ENCODE data around the gene GNAQ.

Gene GNAQ

DNA sequence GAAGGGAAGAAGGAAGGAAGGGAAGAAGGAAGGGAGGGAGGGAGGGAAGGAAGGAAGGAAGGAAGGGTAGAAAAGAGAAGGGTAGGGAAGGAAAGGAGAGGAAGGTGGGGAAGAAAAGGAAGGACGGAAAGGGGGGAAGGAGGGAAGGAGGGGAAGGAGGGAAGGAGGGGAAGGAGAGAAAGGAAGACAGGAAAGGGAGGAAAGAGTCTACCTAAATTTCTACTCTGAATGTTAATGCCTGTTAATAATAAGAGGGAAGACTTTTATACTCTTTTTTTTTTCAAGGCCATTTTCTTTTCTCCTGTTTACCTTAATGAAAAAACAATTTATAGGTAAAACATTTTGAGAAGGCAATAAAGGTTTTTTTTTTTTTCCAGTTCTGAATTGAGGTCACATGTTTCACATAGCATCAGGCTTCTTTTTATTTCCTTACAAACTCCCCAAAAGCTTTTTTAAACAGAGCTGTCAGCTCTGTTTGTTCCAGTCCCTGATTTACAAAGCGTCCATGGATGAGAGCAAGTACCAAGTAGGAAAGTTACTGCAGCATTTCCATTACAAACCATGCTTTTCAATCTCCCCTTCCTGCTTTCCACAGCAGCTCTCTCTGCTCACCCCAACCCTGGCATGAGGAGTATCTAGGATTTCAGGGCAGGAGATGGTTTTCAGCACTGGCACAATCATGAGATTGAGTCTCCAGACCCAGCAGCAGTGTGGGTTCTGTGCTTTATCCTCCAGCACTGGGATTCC lies 173.9 kb downstream of the GNAQ start:
- ChIA-PET CTCF (interaction anchor here (1.6 kb wide), 1 partner anchor 178 kb away, joined by 8 read pairs; no protein-coding TSS in a partner anchor), POLR2A (no interaction called here)

DNA sequence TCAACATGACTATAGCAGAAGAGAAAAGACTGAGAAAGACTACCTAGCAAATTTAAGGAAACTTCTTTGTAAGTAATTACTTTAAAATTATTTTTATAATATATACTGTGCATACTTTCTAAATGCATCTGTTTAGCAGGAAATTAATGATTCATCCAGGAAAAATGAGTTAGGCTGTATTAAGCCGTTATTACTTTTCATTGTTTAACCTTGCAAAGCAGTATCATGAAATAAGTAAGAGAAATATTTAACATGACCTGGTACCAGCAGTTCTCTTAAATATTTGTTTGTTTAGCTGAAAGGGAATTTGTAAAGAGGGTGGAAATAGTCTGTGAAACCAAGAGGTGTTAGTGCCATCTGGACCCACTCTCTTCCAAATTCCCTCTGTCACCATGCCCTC lies 175.0 kb downstream of the GNAQ start:
- no peak overlapping the region for H3K4me3 ChIP-seq (ENCODE audit: low read depth, low read length)
- DNase-seq (ENCODE audit: low read depth, low spot score), result no peak
- TF ChIP-seq, protein P1, sequence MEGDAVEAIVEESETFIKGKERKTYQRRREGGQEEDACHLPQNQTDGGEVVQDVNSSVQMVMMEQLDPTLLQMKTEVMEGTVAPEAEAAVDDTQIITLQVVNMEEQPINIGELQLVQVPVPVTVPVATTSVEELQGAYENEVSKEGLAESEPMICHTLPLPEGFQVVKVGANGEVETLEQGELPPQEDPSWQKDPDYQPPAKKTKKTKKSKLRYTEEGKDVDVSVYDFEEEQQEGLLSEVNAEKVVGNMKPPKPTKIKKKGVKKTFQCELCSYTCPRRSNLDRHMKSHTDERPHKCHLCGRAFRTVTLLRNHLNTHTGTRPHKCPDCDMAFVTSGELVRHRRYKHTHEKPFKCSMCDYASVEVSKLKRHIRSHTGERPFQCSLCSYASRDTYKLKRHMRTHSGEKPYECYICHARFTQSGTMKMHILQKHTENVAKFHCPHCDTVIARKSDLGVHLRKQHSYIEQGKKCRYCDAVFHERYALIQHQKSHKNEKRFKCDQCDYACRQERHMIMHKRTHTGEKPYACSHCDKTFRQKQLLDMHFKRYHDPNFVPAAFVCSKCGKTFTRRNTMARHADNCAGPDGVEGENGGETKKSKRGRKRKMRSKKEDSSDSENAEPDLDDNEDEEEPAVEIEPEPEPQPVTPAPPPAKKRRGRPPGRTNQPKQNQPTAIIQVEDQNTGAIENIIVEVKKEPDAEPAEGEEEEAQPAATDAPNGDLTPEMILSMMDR (IDR thresholded peaks at IDR 0.05; ENCODE audit: insufficient read depth, low read length, missing control alignments), result no peak
- CTCF ChIA-PET, result interaction anchor here (1.6 kb wide), 1 partner anchor 179 kb away, joined by 8 read pairs; no protein-coding TSS in a partner anchor
- POLR2A ChIA-PET, result no interaction called here

More for the DNA sequence above, 173.9 kb downstream of the GNAQ start:
- no peak overlapping the region for H3K4me3 ChIP-seq (ENCODE audit: low read depth, low read length)
- TF ChIP-seq, protein P1 (IDR thresholded peaks at IDR 0.05; ENCODE audit: insufficient read depth, low read length, missing control alignments), result no peak
- no peak for DNase-seq (ENCODE audit: low read depth, low spot score)

DNA sequence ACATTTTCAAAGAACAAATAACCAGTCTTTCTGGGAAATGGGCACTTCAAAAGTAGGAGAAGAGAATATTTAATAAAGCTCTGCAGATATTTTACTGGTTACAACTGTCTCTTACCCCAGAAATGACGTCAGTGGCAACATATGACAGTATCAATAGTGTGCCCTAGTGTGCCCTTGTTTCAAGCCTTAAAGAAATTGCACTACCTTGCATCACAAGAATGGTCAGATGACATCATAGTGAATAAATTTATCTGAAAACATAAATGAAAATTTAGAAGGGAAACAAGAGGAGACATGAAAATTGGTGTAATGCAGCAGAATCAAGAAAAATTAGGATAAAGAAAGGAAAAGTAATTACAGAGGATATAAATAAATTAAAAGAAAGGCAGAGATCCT lies 176.7 kb downstream of the GNAQ start:
- CTCF ChIA-PET, result interaction anchor here (1.0 kb wide), 1 partner anchor 32 kb away, joined by 3 read pairs; no protein-coding TSS in a partner anchor
- DNase-seq (ENCODE audit: low read depth, low spot score), result no peak
- POLR2A ChIA-PET, result no interaction called here
- TF ChIP-seq, protein P1 (IDR thresholded peaks at IDR 0.05; ENCODE audit: insufficient read depth, low read length, missing control alignments), result no peak
- no peak overlapping the region for H3K4me3 ChIP-seq (ENCODE audit: low read depth, low read length)

DNA sequence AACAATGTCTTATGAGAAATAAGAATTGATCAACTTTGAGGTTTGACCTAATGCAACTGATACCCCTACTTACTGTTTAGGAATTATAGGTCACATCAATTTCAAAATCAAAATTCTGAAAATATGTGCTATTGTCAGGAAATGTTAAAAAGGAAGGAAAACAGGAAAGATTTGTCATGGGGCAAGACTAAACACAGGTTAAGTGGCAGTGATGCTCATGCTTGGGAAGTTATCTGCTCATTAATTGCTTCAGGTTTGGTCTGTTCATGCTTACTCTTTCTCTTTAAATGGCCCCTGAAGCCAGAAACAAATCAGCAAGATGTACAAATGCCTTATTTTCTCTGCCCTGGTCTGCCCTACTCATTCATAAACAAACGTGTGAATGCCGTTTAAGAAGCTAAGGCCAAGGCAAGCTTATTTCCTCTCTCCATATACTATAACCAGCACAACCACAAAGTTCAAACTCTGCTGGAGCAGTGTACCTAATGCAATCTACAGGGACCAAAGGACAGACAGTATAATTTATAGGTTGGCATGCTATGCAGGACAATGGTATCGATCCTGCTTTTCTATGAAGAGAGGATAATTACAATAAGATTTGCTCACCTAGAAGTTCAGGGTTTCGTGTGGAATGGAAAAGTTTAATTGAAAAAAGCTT lies 177.2 kb downstream of the GNAQ start:
- TF ChIP-seq, protein P1 (IDR thresholded peaks at IDR 0.05; ENCODE audit: insufficient read depth, low read length, missing control alignments), result no peak
- CTCF ChIA-PET, result interaction anchor here (1.0 kb wide), 1 partner anchor 32 kb away, joined by 3 read pairs; no protein-coding TSS in a partner anchor

DNA sequence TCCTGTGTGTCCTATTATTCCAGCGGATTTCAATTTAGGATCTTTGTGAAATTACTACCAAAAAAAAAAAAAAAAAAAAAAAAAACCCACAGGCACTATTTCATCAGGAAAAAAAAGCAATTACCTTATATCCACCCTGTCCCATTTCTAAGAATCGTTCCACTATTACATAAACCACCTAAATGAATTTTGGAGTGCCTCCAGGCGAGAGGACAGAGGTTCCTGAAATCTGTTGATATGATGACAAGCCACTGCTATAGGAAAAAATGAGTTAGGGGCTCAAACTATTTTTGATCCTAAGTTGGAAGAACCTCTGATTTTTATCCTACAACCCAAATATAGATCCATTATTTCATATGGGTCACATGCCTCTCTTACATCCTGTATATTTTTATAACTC lies 177.9 kb downstream of the GNAQ start:
- ChIA-PET CTCF (no interaction called here), POLR2A (no interaction called here)
- TF ChIP-seq, protein P1 (IDR thresholded peaks at IDR 0.05; ENCODE audit: insufficient read depth, low read length, missing control alignments), result no peak
- DNase-seq (ENCODE audit: low read depth, low spot score), result no peak
- H3K4me3 ChIP-seq (ENCODE audit: low read depth, low read length), result no peak overlapping the region

More for the DNA sequence above, 177.2 kb downstream of the GNAQ start:
- H3K4me3 ChIP-seq (ENCODE audit: low read depth, low read length), result no peak overlapping the region
- POLR2A ChIA-PET, result no interaction called here
- no peak for DNase-seq (ENCODE audit: low read depth, low spot score)

DNA sequence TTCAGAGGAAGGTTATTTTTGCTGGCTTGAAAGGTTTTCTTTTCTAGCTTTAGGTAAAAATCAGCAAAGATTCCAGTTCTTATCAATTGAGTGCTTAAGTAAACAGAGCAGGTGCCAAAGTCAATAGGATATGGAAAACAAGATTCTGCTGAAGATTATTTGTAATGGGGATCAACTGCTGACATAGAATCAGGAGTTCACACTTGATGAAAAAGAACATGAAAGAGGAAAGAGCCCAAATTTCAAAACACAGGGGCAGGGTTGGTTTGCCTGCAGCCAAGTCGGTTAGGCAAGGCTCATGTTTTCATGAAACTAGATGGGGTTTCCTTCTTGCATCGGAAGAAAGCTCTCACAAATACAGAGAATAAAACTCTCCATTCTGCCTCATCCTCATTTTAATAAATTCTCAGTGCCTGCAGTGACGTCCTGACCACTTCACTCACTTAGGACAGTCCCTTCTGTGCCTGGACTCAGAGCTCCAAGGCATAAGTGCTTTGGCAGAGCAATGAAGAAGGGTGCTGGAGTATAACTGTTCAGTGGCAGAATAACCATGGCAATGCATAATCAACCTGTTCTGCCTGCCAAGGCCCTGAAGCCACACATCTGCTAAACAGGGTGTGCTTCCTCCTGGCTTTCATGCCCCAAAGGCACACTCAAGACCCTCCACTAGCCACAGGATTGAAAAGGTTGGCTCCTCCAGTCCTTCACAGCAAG lies 179.6 kb downstream of the GNAQ start:
- ChIA-PET POLR2A (no interaction called here), CTCF (interaction anchor here (0.9 to 1.7 kb wide), 3 partner anchors 10 to 125 kb away, joined by 3 to 6 read pairs (median 3); no protein-coding TSS in a partner anchor)
- H3K4me3 ChIP-seq (ENCODE audit: low read depth, low read length), result no peak overlapping the region
- TF ChIP-seq, protein P1 (IDR thresholded peaks at IDR 0.05; ENCODE audit: insufficient read depth, low read length, missing control alignments), result no peak
- DNase-seq (ENCODE audit: low read depth, low spot score), result no peak

Data from AG04449 (cell line).